ENCODE results near the gene PIR.

Gene PIR

GRCh38 chrX:15438332-15438731, 54.8 kb downstream of the PIR start:
- Histone ChIP-seq H4K20me1 (ENCODE audit: insufficient read depth, low read length) (no peaks in the 10 kb centered on the region), H3K36me3 (ENCODE audit: insufficient read depth, low read length) (no peaks in the 10 kb centered on the region), H2AFZ (ENCODE audit: low read depth, low read length) (no peak overlapping the region), H3K4me3 (ENCODE audit: low read depth in 1 of 2, low read length in 2 of 2) (no peak overlapping the region), H3K9ac (ENCODE audit: low read depth, low read length) (no peak overlapping the region), H3K79me2 (ENCODE audit: insufficient read depth, low read length) (no peaks in the 10 kb centered on the region), H3K4me1 (ENCODE audit: insufficient read depth, low read length) (no peaks in the 10 kb centered on the region), H3K27me3 (ENCODE audit: insufficient read depth, low read length, poor library complexity) (no peaks in the 10 kb centered on the region), H3K27ac (ENCODE audit: low read length) (no peak overlapping the region), H3K4me2 (ENCODE audit: insufficient read depth, low read length) (no peak overlapping the region), H3K9me3 (ENCODE audit: insufficient read depth, low read length, severe bottlenecking) (no peaks in the 10 kb centered on the region)
- DNase-seq (no peak), ATAC-seq (ENCODE audit: insufficient read depth, low read depth) (no peak)
- no peak for TF ChIP-seq EZH2 (IDR thresholded peaks at IDR 0.05; ENCODE audit: borderline replicate concordance, low read depth, low read length, severe bottlenecking)
- TF ChIP-seq, protein P1, sequence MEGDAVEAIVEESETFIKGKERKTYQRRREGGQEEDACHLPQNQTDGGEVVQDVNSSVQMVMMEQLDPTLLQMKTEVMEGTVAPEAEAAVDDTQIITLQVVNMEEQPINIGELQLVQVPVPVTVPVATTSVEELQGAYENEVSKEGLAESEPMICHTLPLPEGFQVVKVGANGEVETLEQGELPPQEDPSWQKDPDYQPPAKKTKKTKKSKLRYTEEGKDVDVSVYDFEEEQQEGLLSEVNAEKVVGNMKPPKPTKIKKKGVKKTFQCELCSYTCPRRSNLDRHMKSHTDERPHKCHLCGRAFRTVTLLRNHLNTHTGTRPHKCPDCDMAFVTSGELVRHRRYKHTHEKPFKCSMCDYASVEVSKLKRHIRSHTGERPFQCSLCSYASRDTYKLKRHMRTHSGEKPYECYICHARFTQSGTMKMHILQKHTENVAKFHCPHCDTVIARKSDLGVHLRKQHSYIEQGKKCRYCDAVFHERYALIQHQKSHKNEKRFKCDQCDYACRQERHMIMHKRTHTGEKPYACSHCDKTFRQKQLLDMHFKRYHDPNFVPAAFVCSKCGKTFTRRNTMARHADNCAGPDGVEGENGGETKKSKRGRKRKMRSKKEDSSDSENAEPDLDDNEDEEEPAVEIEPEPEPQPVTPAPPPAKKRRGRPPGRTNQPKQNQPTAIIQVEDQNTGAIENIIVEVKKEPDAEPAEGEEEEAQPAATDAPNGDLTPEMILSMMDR (IDR thresholded peaks at IDR 0.05; ENCODE audit: borderline replicate concordance, extremely low read depth, low read length, poor library complexity, severe bottlenecking): no peak

- H3K27me3 ChIP-seq (ENCODE audit: insufficient read depth, low read length, poor library complexity): no peaks in the 10 kb centered on the region
- no peaks in the 10 kb centered on the region for H3K79me2 ChIP-seq (ENCODE audit: insufficient read depth, low read length)
- no peak overlapping the region for H3K9ac ChIP-seq (ENCODE audit: low read depth, low read length)
- H3K4me1 ChIP-seq (ENCODE audit: insufficient read depth, low read length): no peaks in the 10 kb centered on the region
- H2AFZ ChIP-seq (ENCODE audit: low read depth, low read length): no peak overlapping the region
- no peaks in the 10 kb centered on the region for H4K20me1 ChIP-seq (ENCODE audit: insufficient read depth, low read length)
- DNase-seq (no peak), ATAC-seq (ENCODE audit: insufficient read depth, low read depth) (no peak)
- TF ChIP-seq, protein P1 (IDR thresholded peaks at IDR 0.05; ENCODE audit: borderline replicate concordance, extremely low read depth, low read length, poor library complexity, severe bottlenecking): no peak
- no peak for TF ChIP-seq EZH2 (IDR thresholded peaks at IDR 0.05; ENCODE audit: borderline replicate concordance, low read depth, low read length, severe bottlenecking)
- no peaks in the 10 kb centered on the region for H3K36me3 ChIP-seq (ENCODE audit: insufficient read depth, low read length)
- no peaks in the 10 kb centered on the region for H3K9me3 ChIP-seq (ENCODE audit: insufficient read depth, low read length, severe bottlenecking)
- H3K27ac ChIP-seq (ENCODE audit: low read length): no peak overlapping the region
- no peak overlapping the region for H3K4me2 ChIP-seq (ENCODE audit: insufficient read depth, low read length)
- H3K4me3 ChIP-seq (ENCODE audit: low read depth in 1 of 2, low read length in 2 of 2): no peak overlapping the region
Observed at GRCh38 chrX:15437724-15438123, 55.4 kb downstream of the PIR start.

- no peak overlapping the region for H3K4me2 ChIP-seq (ENCODE audit: insufficient read depth, low read length)
- no peak overlapping the region for H3K9ac ChIP-seq (ENCODE audit: low read depth, low read length)
- H3K27ac ChIP-seq (ENCODE audit: low read length): no peak overlapping the region
- H3K36me3 ChIP-seq (ENCODE audit: insufficient read depth, low read length): no peaks in the 10 kb centered on the region
- H3K9me3 ChIP-seq (ENCODE audit: insufficient read depth, low read length, severe bottlenecking): no peaks in the 10 kb centered on the region
- no peaks in the 10 kb centered on the region for H3K79me2 ChIP-seq (ENCODE audit: insufficient read depth, low read length)
- H2AFZ ChIP-seq (ENCODE audit: low read depth, low read length): no peak overlapping the region
- no peak overlapping the region for H3K4me3 ChIP-seq (ENCODE audit: low read depth in 1 of 2, low read length in 2 of 2)
- TF ChIP-seq EZH2 (IDR thresholded peaks at IDR 0.05; ENCODE audit: borderline replicate concordance, low read depth, low read length, severe bottlenecking): no peak
- TF ChIP-seq, protein P1 (IDR thresholded peaks at IDR 0.05; ENCODE audit: borderline replicate concordance, extremely low read depth, low read length, poor library complexity, severe bottlenecking): no peak
- no peaks in the 10 kb centered on the region for H4K20me1 ChIP-seq (ENCODE audit: insufficient read depth, low read length)
- H3K27me3 ChIP-seq (ENCODE audit: insufficient read depth, low read length, poor library complexity): no peaks in the 10 kb centered on the region
- DNase-seq: no peak
- ATAC-seq (ENCODE audit: insufficient read depth, low read depth): no peak
- no peaks in the 10 kb centered on the region for H3K4me1 ChIP-seq (ENCODE audit: insufficient read depth, low read length)
Observed at GRCh38 chrX:15435836-15436619, 57.1 kb downstream of the PIR start.
